ENCODE data around the gene LIMD2.

The LIMD2 gene

DNA sequence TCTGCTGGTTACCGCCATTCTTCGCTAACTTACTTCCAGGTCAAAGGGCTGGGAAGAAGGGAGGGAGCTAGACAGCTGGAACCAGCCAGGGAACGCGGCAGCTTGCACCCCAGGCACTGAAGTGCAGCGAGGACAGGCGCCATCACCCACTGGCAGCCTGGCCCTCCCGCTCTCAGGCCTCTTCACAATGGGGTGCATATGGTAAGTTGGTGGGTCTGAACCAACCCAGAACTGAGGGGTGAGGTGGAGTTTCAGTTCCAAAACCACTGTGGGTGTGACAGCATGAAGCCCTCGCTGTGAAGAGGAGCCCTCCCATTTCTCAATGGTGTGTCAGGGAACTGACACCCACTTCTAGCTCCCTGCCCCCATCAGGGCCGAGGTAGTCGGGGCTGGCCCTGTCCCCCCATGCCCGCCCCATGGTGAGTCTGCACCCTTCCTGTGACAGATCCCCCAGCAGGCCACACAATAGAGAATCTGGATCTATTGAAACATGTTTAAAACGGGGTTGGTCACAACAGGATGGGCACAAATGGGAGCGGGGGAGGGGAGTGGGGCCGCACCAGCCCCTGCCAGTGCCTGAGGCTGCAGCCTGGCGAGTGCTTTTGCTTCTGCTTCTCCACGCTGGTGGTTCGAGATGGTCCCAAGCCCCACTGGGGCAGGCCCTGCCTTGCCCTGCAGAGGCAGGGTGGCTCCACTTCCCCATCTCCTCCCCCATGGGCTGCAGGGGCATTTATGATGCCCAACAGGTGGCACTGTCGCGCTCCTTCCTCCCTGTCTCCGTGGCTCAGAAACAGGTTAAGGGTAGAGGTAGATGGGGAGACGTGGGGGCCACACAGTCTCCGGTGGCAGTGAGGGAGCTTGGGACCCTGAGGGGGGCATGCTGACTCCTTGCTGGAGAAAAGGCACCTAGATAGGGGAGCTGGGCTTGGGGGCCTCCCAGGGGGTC is 2.3 kb downstream of the LIMD2 start:
- CTCF ChIA-PET: interaction anchor here (0.6 to 1.3 kb wide), 3 partner anchors 13 to 754 kb away, joined by 3 to 4 read pairs (median 3); no protein-coding TSS in a partner anchor
- H3K27ac ChIP-seq: peak overlapping the region; percentile 62

DNA sequence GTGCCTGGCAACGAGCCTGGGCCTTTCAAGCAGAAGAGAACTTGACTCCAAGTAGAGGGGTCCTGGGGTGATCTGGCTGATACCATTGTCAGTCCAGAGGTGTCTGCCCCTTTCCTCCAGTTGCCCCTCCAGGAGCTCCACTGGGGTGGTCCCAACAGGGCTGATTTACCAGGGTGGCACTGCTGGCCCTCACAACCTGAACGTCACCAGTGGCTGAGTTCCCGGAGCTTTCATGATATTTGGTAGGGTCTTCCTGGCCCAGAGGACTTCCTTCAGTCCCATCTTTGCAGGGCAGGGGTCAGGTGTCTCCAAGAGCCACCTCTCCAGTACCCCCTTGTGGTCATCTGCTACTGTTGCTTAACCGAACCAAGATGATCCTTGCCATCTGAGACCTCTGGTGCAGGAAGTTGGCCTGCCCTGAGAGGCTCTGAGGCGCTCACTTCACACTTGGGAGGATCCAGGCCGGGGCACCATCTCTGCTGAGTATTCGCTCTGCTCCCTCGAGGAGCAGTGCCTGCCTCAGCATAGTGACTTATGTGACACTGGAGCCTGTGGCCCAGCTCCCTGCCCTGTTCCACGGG is 3.5 kb downstream of the LIMD2 start:
- peak overlapping the region; percentile 62 for H3K27ac ChIP-seq
- ChIA-PET CTCF (interaction anchor here (1.3 kb wide), 1 partner anchor 12 kb away, joined by 4 read pairs; no protein-coding TSS in a partner anchor), POLR2A (ENCODE audit: low non-redundant PET) (no interaction called here)
- TF ChIP-seq, protein P1, sequence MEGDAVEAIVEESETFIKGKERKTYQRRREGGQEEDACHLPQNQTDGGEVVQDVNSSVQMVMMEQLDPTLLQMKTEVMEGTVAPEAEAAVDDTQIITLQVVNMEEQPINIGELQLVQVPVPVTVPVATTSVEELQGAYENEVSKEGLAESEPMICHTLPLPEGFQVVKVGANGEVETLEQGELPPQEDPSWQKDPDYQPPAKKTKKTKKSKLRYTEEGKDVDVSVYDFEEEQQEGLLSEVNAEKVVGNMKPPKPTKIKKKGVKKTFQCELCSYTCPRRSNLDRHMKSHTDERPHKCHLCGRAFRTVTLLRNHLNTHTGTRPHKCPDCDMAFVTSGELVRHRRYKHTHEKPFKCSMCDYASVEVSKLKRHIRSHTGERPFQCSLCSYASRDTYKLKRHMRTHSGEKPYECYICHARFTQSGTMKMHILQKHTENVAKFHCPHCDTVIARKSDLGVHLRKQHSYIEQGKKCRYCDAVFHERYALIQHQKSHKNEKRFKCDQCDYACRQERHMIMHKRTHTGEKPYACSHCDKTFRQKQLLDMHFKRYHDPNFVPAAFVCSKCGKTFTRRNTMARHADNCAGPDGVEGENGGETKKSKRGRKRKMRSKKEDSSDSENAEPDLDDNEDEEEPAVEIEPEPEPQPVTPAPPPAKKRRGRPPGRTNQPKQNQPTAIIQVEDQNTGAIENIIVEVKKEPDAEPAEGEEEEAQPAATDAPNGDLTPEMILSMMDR (conservative IDR thresholded peaks at IDR 0.05; ENCODE audit: low read depth): no peak
- DNase-seq (ENCODE audit: low spot score): no peak

More for the DNA sequence above, 2.3 kb downstream of the LIMD2 start:
- TF ChIP-seq, protein P1 (conservative IDR thresholded peaks at IDR 0.05; ENCODE audit: low read depth): peak; percentile 27; the same call in 1 of the 2 replicates
- DNase-seq (ENCODE audit: low spot score): peak; percentile 34
- POLR2A ChIA-PET (ENCODE audit: low non-redundant PET): interaction anchor here (0.6 kb wide), 1 partner anchor 262 kb away, joined by 3 read pairs; no protein-coding TSS in a partner anchor

DNA sequence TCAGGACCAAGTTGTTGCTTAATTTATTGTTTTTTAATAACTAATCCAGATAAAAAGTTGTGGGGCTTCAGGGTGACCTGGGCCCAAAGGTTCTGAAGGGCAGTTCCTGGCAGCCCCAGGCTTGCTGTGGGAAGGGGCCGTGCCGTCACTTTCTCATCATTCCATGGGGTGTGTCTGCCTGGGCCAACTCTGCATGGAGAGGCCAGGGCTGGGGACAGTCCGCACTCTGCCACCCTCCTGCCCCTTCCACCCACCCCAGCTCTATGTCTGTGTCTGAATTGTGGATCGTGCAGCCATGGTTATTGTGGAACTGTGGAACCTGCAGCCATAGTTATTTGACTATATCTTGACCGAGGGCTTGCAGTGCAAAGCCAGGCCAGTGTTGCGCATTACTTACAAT is 4.0 kb downstream of the LIMD2 start:
- no peak for DNase-seq (ENCODE audit: low spot score)
- POLR2A ChIA-PET (ENCODE audit: low non-redundant PET): no interaction called here
- CTCF ChIA-PET: no interaction called here
- TF ChIP-seq, protein P1 (conservative IDR thresholded peaks at IDR 0.05; ENCODE audit: low read depth): no peak
- H3K27ac ChIP-seq: peak overlapping the region; percentile 62

DNA sequence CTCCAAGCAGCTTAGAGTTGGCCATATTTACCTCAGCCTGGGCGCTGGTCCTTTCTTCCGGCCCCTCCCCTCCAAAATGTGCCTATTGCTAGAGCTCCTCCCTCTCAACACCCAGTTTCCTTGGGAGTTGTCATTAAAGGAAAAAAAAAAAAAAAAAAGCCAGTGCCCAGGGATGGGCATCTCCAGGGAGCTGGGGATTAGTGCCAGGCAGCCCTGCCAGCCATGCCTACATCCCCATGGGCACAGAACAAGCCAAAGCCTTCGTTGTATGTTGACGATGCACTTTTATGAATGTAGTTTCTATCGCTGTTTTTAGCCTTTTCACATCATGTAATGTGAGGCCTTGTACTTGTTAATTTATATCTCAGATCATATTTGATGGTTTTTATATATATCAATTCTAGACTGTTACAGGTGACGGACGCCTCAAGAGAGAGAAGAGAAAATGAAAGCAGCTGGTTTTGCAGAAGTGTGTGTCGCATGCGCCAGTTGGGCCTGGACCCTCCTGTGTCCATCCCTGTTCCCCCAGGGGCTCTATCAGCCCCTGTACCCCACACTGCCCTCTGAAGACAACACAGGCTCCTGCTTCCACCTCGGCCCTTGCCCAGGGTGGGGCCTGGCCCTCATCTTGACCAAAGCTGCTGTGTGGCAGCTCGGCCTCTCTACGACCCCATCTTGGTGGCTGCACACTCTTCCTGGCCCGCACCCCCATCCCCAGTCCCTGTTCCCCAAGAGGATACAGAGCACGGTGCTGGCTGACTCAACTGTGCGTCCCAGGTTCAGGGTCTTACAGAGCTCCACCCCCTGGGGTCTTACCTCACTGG is 4.8 kb downstream of the LIMD2 start:
- CTCF ChIA-PET: interaction anchor here (0.6 kb wide), 1 partner anchor 104 kb away, joined by 5 read pairs; no protein-coding TSS in a partner anchor
- POLR2A ChIA-PET (ENCODE audit: low non-redundant PET): interaction anchor here (0.6 kb wide), 1 partner anchor 169 kb away, joined by 3 read pairs; no protein-coding TSS in a partner anchor
- DNase-seq (ENCODE audit: low spot score): no peak
- TF ChIP-seq, protein P1 (conservative IDR thresholded peaks at IDR 0.05; ENCODE audit: low read depth): no peak
- peak overlapping the region; percentile 62 for H3K27ac ChIP-seq

DNA sequence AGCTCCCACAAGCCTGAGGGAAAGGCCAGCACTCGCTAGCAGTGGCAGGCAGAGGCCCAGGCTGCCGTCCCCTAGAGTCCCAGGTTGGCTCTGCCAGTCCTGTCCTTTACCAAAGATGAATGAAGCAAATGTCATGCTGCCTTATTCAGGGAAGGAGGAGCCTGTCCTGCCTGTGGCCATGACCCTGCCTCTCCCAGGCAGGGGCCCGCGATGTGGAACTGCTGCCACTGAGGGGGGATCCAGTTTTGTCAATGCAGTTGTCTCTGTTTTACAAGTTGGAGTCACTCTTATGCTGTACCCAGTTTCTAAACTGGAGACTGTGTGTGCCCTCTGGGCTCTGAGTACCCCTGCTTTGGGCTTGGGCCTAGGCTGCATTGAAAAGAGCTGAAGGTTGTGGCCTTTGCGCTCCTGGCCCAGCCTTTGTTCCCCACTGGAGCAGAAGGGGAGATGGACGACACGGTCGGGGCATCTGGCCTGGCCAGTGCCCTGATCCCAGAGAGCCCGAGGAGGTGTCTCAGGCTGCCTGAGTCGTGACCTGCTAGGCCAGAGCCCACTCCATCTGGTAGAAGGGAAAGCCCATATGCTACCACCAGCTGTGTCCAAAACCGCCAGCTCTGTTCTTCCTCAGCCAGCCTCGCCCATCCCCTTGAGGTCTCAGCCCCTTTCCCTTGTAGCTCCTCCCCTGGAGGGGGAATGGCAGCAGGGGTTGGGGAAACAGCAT is 5.5 kb downstream of the LIMD2 start:
- ChIA-PET CTCF (interaction anchor here (0.6 kb wide), 1 partner anchor 105 kb away, joined by 5 read pairs; no protein-coding TSS in a partner anchor), POLR2A (ENCODE audit: low non-redundant PET) (no interaction called here)
- no peak for DNase-seq (ENCODE audit: low spot score)
- peak overlapping the region; percentile 62 for H3K27ac ChIP-seq
- TF ChIP-seq, protein P1 (conservative IDR thresholded peaks at IDR 0.05; ENCODE audit: low read depth): no peak

All from RWPE1 (cell line).